ENCODE measurements around the gene FOXL2NB.
A peak's percentile ranks its signal among the peaks of the same experiment; 100 is the strongest.

The FOXL2NB gene

DNA sequence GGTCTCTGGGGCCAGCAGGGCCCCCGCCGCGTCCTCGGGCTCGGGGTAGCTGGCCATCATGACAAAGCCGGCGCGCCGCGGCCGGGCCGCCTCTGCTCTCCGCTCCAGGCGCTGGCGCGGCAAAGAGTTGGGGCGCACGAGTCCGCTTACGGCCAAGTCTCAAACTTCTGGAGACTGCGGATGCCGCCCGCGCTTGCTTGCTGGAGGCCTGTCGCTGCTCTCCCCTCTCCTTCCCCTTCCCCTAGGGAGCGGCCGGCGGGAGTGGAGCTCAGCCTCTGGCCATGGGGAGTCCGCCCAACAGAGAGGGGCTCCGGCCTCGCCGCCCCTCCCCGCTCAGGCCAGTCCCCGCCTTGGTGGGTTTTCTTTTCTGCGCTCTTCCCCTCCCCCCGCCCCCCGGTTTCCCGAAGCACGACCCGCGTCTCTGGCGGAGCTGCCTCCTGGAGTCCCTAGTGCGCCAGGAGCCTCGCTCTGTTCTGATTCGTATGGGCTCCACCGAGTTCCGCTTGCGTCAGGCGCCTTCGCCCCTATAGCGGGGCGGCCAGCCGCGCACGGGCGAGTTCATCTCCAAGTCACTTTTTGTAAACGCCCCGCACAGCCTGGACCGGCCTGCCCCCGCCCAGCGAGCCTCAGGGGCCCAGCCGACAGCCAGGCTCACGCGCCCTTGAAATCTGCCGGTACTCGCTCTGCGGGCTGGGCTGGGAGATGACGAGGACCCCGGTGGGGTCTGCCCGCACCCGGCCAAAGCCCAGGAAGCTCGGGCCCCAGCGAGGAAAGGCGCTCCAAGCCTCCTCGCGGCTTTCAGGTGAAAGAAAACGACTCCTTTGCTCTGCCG lies at the start of gene FOXL2NB, which contains the start of gene FOXL2:
Gene FOXL2NB, plus strand, starts transcription at position 555 of the 832 bp plus-strand sequence. Its CDS starts 148 bp downstream, at position 703.
Gene FOXL2, minus strand, starts transcription at position 475 of the 832 bp plus-strand sequence. Its CDS starts 415 bp downstream, at position 60.
- H3K36me3 ChIP-seq (ENCODE audit: control insufficient read depth, insufficient read depth, low read length), result no peaks in the 10 kb centered on the region
- no peak within 1 kb of the TSS for H3K9ac ChIP-seq (ENCODE audit: low read depth, low read length)
- H3K27me3 ChIP-seq (ENCODE audit: control insufficient read depth, insufficient read depth, low read length), result peaks cover 98% of the 10 kb centered on the region
- peak within 1 kb of the TSS; percentile 49 for H3K4me3 ChIP-seq (ENCODE audit: low read depth, low read length)
- H3K4me1 ChIP-seq (ENCODE audit: control insufficient read depth, insufficient read depth, low read length), result peaks cover 25% of the 10 kb centered on the region
- H3K9me3 ChIP-seq (ENCODE audit: control insufficient read depth, insufficient read depth, low read length), result no peaks in the 10 kb centered on the region

DNA sequence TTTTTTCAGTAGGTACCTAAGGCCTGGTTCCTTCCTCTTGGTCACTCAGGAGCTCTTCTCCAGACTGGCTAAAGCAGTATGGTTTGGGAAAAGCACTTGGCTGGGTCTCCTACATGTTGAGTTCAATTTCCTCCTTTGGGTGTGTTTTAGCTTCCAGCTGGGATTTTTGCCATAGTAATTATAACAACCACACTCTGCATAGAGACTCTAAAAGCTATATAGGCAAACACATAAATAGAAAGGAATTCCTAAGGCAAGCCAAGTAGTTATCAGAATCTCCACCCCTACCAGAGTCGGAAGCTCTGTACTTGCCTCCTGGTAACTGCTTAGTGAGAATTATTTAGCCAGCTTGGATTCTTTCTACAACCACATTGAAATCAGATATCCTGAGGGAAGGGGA lies 48.7 kb upstream of the FOXL2NB start:
- no peaks in the 10 kb centered on the region for H3K9me3 ChIP-seq (ENCODE audit: control insufficient read depth, insufficient read depth, low read length)
- no peak overlapping the region for H3K4me3 ChIP-seq (ENCODE audit: low read depth, low read length)
- H3K36me3 ChIP-seq (ENCODE audit: control insufficient read depth, insufficient read depth, low read length), result no peaks in the 10 kb centered on the region
- no peaks in the 10 kb centered on the region for H3K4me1 ChIP-seq (ENCODE audit: control insufficient read depth, insufficient read depth, low read length)
- no peaks in the 10 kb centered on the region for H3K27me3 ChIP-seq (ENCODE audit: control insufficient read depth, insufficient read depth, low read length)
- H3K9ac ChIP-seq (ENCODE audit: low read depth, low read length), result no peak overlapping the region

DNA sequence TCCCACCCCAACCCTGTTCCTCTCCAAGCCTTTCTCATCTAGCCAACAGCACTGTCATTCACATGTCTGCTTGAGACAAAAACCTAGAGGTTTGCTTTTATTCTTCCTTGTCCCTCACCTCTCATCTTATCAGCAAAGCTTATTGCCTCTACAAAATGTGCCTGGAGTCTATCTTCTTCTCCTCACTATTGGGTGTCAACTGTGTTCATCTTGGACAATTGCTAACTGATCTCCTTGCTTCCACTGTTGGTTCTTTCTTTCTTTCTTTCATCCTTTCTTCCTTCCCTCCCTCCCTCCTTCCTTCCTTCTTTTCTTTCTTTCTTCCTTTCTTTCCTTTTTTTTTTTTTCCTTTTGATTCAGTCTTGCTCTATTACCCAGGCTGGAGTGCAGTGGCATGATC lies 48.3 kb upstream of the FOXL2NB start:
- H3K4me3 ChIP-seq (ENCODE audit: low read depth, low read length), result no peak overlapping the region
- no peaks in the 10 kb centered on the region for H3K36me3 ChIP-seq (ENCODE audit: control insufficient read depth, insufficient read depth, low read length)
- H3K9me3 ChIP-seq (ENCODE audit: control insufficient read depth, insufficient read depth, low read length), result no peaks in the 10 kb centered on the region
- no peak overlapping the region for H3K9ac ChIP-seq (ENCODE audit: low read depth, low read length)
- H3K4me1 ChIP-seq (ENCODE audit: control insufficient read depth, insufficient read depth, low read length), result no peaks in the 10 kb centered on the region
- no peaks in the 10 kb centered on the region for H3K27me3 ChIP-seq (ENCODE audit: control insufficient read depth, insufficient read depth, low read length)

DNA sequence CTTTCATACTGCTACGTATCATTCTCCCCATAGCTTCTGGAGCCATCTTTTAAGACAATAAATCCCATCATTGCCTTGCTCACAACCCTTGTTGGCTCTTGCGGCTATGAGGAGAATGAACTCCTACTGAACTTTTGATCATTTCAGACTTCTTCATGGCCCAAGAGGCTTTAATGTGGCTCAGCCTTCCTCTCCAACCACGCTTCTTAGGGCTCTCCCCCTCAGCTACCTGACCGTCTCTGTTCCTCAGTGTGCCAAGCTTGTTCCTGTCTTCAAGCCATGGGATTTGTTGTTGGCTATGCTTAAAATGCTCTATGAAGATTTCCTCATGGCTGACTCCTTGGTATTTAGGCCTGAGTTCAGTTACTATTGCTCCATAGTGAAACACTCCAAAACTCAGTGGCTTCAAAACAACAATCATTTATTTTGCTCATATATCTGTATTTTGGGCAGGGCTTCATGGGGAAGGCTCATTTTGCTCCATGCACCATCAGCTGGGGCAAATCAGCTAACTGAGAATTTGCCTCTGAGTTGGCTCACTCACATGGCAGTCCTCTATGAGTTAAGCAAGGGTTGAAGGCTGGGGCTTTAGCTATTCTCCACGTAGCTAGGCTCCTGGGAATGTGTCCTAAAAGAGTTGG lies 47.5 kb upstream of the FOXL2NB start:
- no peaks in the 10 kb centered on the region for H3K36me3 ChIP-seq (ENCODE audit: control insufficient read depth, insufficient read depth, low read length)
- no peak overlapping the region for H3K4me3 ChIP-seq (ENCODE audit: low read depth, low read length)
- no peaks in the 10 kb centered on the region for H3K27me3 ChIP-seq (ENCODE audit: control insufficient read depth, insufficient read depth, low read length)
- no peaks in the 10 kb centered on the region for H3K9me3 ChIP-seq (ENCODE audit: control insufficient read depth, insufficient read depth, low read length)
- no peak overlapping the region for H3K9ac ChIP-seq (ENCODE audit: low read depth, low read length)
- H3K4me1 ChIP-seq (ENCODE audit: control insufficient read depth, insufficient read depth, low read length), result no peaks in the 10 kb centered on the region

DNA sequence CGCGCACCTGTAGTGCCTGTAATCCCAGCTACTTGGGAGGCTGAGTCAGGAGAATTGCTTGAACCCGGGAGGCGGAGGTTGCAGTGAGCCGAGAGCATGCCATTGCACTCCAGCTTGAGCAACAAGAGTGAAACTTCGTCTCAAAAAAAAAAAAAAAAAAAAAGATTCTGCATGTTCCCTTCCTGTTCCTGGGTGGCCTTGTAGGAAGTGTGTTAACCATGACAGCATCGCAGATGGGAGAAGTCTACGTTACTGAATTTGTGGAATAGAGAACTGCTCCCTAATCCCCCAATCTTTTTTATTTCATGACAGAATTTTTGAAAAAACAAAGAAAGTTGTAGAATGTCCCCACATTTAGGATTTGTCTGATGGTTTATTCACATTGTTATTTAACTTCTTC lies 45.5 kb upstream of the FOXL2NB start:
- no peak overlapping the region for H3K4me3 ChIP-seq (ENCODE audit: low read depth, low read length)
- no peak overlapping the region for H3K9ac ChIP-seq (ENCODE audit: low read depth, low read length)
- H3K9me3 ChIP-seq (ENCODE audit: control insufficient read depth, insufficient read depth, low read length), result no peaks in the 10 kb centered on the region
- H3K36me3 ChIP-seq (ENCODE audit: control insufficient read depth, insufficient read depth, low read length), result no peaks in the 10 kb centered on the region
- no peaks in the 10 kb centered on the region for H3K4me1 ChIP-seq (ENCODE audit: control insufficient read depth, insufficient read depth, low read length)
- H3K27me3 ChIP-seq (ENCODE audit: control insufficient read depth, insufficient read depth, low read length), result no peaks in the 10 kb centered on the region

DNA sequence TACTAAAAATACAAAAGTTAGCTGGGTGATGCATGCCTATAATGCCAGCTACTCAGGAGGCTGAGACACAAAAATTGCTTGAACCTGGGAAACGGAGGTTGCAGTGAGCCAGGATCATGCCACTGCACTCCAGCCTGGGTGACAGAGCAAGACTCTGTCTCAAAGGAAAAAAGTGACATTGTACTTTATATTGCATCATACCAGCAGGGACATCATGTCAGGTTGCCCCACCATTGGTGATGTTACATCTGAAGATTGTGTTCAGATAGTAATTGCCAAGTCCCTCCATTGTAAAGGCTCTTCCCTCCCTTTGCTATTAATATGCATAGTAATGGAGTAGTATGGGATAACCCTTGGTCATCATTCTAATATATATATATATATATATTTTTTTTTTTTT lies 44.8 kb upstream of the FOXL2NB start:
- H3K36me3 ChIP-seq (ENCODE audit: control insufficient read depth, insufficient read depth, low read length), result no peaks in the 10 kb centered on the region
- H3K4me1 ChIP-seq (ENCODE audit: control insufficient read depth, insufficient read depth, low read length), result no peaks in the 10 kb centered on the region
- no peaks in the 10 kb centered on the region for H3K27me3 ChIP-seq (ENCODE audit: control insufficient read depth, insufficient read depth, low read length)
- H3K4me3 ChIP-seq (ENCODE audit: low read depth, low read length), result no peak overlapping the region
- no peak overlapping the region for H3K9ac ChIP-seq (ENCODE audit: low read depth, low read length)
- H3K9me3 ChIP-seq (ENCODE audit: control insufficient read depth, insufficient read depth, low read length), result no peaks in the 10 kb centered on the region

DNA sequence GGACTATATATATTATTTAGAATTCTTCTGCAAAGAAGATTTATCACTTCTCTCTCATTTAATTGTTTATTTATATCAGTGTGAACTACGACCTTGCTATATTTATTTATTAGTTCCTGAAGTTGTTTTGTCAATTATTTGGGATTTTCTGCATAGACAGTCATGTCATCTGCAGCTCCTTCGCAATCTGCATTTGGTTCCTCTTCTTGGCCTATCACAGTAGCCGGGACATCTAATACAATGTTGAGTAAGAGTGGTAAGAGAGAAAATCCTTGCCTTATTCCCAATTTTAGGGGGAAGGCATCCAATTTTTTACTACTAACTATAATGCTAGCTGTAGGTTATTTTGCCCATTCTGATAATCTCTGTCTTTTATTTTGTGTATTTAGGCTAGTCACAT lies 39.5 kb upstream of the FOXL2NB start:
- Histone ChIP-seq H3K4me3 (ENCODE audit: low read depth, low read length) (no peak overlapping the region), H3K36me3 (ENCODE audit: control insufficient read depth, insufficient read depth, low read length) (no peaks in the 10 kb centered on the region), H3K9me3 (ENCODE audit: control insufficient read depth, insufficient read depth, low read length) (no peaks in the 10 kb centered on the region), H3K27me3 (ENCODE audit: control insufficient read depth, insufficient read depth, low read length) (no peaks in the 10 kb centered on the region), H3K4me1 (ENCODE audit: control insufficient read depth, insufficient read depth, low read length) (no peaks in the 10 kb centered on the region), H3K9ac (ENCODE audit: low read depth, low read length) (no peak overlapping the region)

DNA sequence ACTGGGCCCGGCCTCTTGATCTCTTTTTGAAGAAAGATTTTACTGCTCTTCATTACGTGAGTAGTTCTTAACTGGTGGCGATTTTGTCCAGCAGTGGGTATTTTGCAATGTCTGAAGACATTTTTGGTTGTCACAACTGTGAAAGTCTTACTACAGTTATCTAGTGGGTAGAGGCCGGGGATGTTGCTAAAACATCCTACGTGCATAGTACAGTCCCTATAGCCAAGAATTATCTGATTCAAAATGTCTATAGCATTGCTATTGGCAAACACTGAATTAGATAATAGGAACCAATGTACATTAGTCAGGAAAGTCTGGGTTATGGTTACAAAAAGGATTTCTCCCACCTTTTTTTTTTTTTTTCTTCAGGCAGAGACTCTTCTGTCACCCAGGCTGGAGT lies 38.2 kb upstream of the FOXL2NB start:
- Histone ChIP-seq H3K4me1 (ENCODE audit: control insufficient read depth, insufficient read depth, low read length) (no peaks in the 10 kb centered on the region), H3K9me3 (ENCODE audit: control insufficient read depth, insufficient read depth, low read length) (no peaks in the 10 kb centered on the region), H3K9ac (ENCODE audit: low read depth, low read length) (no peak overlapping the region), H3K27me3 (ENCODE audit: control insufficient read depth, insufficient read depth, low read length) (peaks cover 3% of the 10 kb centered on the region), H3K4me3 (ENCODE audit: low read depth, low read length) (no peak overlapping the region), H3K36me3 (ENCODE audit: control insufficient read depth, insufficient read depth, low read length) (no peaks in the 10 kb centered on the region)

DNA sequence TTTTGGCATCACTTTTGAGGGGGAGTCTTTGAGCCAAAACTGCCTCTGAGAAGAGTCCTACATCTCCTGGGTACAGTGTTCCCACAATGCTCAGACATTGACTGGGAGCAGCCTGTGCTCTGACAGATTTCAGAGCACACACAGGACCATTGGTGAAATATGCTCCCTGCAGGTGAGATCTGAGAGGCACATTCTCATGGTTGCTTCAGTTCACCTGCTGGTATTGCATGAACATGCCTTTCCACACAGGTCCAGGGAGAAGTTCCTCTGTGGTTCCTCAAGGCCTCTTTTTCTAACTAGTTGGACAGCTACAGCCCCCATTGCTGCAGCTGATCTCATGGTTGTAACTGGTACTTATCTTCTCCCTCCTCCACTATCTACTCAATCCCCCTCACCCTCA lies 37.1 kb upstream of the FOXL2NB start:
- Histone ChIP-seq H3K4me1 (ENCODE audit: control insufficient read depth, insufficient read depth, low read length) (no peaks in the 10 kb centered on the region), H3K9ac (ENCODE audit: low read depth, low read length) (no peak overlapping the region), H3K36me3 (ENCODE audit: control insufficient read depth, insufficient read depth, low read length) (no peaks in the 10 kb centered on the region), H3K4me3 (ENCODE audit: low read depth, low read length) (no peak overlapping the region), H3K27me3 (ENCODE audit: control insufficient read depth, insufficient read depth, low read length) (peaks cover 4% of the 10 kb centered on the region), H3K9me3 (ENCODE audit: control insufficient read depth, insufficient read depth, low read length) (no peaks in the 10 kb centered on the region)

DNA sequence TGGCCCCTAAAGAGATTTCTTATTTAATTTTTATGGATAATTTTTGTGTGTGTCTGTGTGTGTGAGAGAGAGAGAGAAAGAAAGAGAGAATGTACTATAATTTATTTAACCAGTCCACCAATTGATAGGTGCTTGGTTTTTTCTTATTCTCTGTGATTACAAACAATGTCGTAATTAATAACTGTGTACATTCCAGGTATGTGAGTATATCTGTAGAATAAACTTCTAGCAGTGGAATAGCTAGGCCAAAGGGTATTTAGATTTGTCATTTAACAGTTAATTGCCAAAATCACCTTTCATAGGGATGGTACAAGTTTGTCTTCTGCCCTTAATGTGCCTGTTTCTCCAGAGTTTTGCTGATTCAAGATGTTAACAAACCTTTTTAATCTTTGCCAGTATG lies 35.4 kb upstream of the FOXL2NB start:
- Histone ChIP-seq H3K4me3 (ENCODE audit: low read depth, low read length) (no peak overlapping the region), H3K36me3 (ENCODE audit: control insufficient read depth, insufficient read depth, low read length) (no peaks in the 10 kb centered on the region), H3K27me3 (ENCODE audit: control insufficient read depth, insufficient read depth, low read length) (peaks cover 6% of the 10 kb centered on the region), H3K4me1 (ENCODE audit: control insufficient read depth, insufficient read depth, low read length) (no peaks in the 10 kb centered on the region), H3K9me3 (ENCODE audit: control insufficient read depth, insufficient read depth, low read length) (no peaks in the 10 kb centered on the region), H3K9ac (ENCODE audit: low read depth, low read length) (no peak overlapping the region)

DNA sequence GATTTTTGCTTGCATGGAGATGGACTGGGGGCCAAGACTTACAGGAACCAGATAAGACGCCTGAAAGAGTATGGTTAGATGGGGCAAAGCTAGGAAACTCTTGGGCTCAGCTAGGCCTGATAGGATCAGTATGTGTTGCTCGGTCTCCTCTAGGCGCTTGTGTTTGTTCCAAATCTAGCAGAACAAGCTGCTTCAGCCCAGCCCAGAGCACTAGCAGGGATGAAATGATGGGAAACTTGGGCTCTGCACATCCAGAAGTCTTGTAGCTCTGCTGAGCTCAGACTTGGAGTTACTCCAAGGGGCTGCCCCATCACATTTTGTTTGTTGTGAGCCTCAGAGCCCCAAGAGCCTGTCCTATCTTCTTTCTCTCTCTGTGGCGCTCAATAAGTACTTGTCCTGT lies 34.8 kb upstream of the FOXL2NB start:
- no peaks in the 10 kb centered on the region for H3K4me1 ChIP-seq (ENCODE audit: control insufficient read depth, insufficient read depth, low read length)
- H3K36me3 ChIP-seq (ENCODE audit: control insufficient read depth, insufficient read depth, low read length), result no peaks in the 10 kb centered on the region
- no peak overlapping the region for H3K4me3 ChIP-seq (ENCODE audit: low read depth, low read length)
- H3K9me3 ChIP-seq (ENCODE audit: control insufficient read depth, insufficient read depth, low read length), result no peaks in the 10 kb centered on the region
- no peak overlapping the region for H3K9ac ChIP-seq (ENCODE audit: low read depth, low read length)
- H3K27me3 ChIP-seq (ENCODE audit: control insufficient read depth, insufficient read depth, low read length), result peaks cover 9% of the 10 kb centered on the region

DNA sequence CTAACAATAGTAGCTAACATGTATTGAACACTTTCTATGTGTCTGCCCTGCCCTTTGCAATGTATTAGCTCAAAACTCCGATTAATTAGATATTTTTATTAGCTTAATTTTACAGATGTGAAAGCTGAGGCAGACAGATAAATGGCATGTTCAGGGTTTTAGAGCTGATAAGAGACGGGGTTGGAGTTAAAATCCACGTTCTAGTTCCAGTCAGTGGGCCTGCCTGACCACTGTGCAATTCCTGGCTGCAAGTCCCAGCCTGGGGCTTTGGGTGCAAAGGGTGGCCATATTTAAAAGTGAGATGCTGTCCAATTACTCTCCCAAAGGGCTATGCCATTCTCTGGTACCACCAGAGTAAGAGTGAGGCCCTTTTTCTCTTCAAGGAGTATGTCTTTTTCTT lies 33.3 kb upstream of the FOXL2NB start:
- no peaks in the 10 kb centered on the region for H3K4me1 ChIP-seq (ENCODE audit: control insufficient read depth, insufficient read depth, low read length)
- H3K36me3 ChIP-seq (ENCODE audit: control insufficient read depth, insufficient read depth, low read length), result no peaks in the 10 kb centered on the region
- no peaks in the 10 kb centered on the region for H3K9me3 ChIP-seq (ENCODE audit: control insufficient read depth, insufficient read depth, low read length)
- no peak overlapping the region for H3K9ac ChIP-seq (ENCODE audit: low read depth, low read length)
- peaks cover 9% of the 10 kb centered on the region for H3K27me3 ChIP-seq (ENCODE audit: control insufficient read depth, insufficient read depth, low read length)
- no peak overlapping the region for H3K4me3 ChIP-seq (ENCODE audit: low read depth, low read length)

All from iPS-15b (cell line).